Fibroblast of skin of left quadriceps (primary cell): ENCODE results near the gene ZBED3.
"Not testable (repeated sequence)": the region's sequence is repeated elsewhere in the genome, so short reads cannot be mapped to it uniquely, and the experiment has no call there.

Experiments
- DNase-seq, 2 experiments: peaks; one replicate each; pipeline ENCODE4 v3.0.0-alpha.2; 2013; ENCODE audit warnings: low read depth in 2 of 2

Gene ZBED3, protein sequence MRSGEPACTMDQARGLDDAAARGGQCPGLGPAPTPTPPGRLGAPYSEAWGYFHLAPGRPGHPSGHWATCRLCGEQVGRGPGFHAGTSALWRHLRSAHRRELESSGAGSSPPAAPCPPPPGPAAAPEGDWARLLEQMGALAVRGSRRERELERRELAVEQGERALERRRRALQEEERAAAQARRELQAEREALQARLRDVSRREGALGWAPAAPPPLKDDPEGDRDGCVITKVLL

DNA sequence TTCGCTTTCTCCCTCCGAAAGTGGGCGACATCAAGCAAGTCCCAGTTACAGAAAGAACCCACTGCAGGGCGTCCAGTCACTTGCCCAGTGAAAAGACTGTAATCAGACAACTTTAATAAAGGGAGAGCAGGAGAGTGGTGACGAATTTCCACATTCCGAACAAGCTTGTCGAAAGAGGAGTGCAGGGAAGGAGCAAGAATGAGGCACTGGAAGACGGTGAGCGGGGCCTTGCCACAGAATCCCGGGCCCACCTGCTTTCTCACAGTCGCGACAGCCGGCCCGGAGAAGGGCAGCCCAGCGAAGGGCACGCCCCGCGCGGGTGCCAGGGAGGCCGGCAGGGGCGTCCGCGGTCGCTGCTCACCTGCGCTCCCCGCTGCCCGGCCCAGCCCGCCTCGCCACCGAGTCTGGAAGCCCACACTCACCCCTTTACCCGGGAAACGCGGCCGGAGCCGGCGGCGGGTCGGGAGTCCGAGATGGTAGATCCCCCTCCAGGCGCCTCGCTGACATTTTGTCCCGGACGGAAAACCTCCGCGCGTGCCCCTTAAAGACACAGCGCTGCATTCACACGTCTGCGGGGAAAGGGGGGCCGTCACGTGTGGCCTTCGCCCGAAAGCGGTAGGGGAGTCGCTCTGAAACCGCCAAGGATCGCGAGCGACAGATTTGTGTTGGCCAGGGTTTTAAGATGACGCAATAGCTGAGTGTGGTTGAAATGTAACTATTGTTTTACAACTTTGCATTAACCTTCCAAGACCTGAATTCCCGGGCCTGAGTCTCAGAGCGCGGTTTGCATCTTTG, at the start of gene ZBED3:
ZBED3 (minus strand) TSS at position 597 of the 795 bp plus-strand sequence. CDS start 9,407 bp downstream, outside the sequence.
- DNase-seq = peak; percentile 63 to 66

DNA sequence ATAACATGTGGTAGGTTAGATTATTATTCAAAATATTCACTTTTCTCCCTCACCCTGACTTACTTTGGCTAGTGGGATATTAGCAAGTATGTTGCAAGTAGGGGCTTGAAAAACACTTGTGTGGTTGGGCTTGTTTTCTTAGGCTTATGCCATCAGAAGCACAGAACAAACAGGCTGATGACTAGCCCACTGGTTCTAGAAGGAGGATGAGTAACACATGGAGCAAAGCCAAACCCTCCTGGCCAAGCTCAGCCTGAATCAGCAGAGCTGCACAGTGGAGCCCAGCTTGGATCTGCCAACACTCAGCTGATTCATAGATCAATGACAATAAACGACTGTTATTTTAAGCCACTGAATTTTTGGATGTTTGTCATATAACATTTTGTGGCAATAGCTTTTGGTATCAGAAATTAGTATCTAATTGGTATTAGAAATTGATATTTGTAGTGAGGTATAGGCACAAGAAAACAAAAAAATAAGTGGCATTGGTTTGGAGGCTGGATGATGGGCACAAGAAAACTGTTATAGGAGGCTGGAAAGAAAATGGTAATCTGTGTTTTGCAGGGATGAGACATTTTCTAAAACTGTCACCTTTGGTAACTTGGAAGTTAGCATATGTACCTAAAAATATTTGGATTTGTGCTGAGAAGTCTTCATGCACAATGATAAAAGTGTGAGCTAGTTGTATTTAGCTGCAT, 46.1 kb upstream of the ZBED3 start:
- peak; percentile 88 to 89 for DNase-seq

DNA sequence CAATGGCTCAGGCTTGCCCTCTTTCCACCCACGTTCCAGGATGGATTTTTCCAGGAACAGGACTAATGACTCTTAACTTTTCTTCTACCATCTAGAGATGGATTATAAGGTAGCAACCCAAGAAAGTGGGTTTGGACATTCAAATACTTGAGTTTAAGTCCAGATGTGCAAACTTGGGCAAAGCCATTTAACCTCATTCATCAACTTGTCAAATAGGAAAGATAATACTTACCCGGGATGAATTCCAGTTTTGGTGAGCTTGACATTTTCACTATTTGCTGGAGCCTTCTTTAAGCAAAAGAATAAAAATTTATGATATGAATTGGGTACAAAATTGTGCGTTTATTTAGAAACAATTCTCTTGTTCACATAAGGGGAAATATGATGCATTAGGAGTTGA, 44.3 kb upstream of the ZBED3 start:
- DNase-seq = no peak

DNA sequence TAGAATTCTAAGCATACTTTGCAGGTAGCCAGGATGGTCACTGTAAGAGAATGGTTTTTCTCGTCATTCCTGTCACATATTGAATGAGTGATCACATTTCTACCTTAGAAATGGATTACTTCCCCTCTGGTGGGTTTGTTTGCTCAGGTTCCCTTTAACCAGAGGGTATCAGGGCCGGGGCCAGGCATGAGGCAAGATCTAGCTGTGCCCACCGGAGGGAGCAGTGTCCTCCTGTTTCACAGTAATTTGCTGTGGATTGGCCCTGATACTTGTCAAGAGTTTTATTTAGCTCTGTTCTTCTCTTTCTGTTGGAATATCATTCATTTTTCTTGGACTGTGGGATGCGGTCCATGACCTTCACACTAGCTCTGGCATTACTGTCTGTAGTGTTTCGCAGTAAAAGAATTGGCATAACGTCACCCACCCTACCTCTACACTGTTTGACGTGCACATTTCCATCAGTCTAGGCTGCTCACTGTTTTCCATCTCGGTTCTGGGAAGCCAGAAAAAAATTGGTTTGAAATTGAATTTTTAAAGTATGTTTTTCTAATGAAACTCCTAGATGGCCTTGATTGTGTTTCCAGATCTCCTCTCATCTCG, 42.4 kb upstream of the ZBED3 start:
- no peak for DNase-seq

DNA sequence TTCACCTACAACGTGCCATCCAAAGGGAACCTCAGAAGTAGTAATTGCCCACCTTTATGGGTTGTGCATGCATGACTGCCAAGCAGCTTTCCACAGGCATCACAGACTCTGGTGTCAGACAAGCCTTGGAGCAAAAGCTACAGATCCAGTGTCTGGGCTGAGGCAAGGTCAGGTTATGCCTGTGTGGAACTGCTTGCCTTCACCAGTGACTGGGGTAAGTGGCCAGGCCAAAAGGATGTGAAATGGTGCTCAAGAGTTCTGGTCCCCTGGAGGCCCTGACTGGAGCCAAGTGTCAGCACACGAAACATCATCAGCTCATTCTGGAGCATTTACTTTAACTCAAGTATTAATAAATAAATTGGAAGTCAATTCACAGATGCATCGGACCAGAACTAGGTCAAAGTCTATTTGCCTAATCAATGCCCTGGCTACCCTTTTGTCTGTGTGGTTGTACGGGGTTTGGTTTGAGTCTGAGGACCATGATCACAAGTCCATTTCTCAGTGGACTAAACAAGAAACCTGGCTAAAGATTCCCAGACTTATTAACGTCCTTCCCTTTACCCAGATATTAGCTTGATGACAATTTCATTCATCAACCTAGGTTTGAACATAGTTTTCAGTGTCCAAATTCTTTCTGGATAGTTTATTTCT, 41.5 kb upstream of the ZBED3 start:
- DNase-seq = no peak

DNA sequence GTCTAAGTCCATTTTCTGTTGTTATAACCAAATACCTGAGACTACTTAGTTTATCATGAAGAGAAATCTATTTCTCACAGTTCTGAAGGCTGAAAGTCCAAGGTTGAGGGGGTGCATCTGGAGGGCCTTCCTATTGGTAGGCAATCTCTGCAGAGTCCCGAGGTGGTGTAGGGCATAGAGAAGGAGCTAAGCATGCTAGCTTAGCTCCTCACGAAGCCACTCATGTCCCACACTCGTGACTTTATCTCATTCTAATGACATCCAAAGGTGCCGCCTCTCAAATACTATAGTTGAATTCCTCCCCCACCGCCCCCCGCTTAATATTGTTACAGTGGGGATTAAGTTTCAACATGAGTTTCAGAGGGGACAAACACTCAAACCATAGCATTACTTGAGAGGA, 36.0 kb upstream of the ZBED3 start:
- DNase-seq = no peak

DNA sequence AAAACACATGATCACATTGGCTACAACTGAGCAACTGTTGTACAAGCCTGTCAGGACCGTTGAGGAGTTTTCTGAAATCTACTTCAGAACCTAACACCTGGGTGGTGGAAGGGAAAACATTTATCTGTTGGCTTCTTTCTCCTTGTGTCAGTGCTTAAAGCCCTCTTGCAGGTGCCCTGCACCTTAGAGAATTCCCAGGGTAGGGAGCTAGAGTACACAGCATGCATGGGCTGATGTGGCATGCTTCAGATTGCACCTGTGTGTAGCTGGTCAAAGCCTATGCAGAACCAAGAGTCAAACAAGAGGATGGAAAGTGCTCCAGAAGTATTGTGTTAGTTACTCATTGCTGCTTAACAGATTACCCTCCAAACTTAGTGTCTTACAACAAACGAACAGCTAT, 33.6 kb upstream of the ZBED3 start:
- DNase-seq = no peak

DNA sequence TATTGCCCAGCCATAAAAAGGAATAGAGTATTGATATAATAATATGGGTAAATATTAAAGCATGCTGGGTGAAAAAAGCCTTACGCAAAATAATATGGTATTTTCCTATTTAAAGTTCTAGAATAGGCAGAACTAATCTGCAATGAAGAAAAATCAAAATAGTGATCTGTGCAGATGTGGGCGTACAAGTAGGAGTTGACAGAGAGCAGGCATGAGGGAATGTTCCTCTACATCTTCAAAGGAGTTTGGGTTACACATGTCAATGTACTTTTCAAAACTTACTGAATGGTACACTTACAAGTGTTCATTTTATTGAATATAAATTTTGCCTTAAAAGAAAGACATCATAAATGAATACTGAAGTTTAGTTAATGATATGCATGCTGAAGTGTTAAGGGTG, 33.0 kb upstream of the ZBED3 start:
- no peak for DNase-seq

DNA sequence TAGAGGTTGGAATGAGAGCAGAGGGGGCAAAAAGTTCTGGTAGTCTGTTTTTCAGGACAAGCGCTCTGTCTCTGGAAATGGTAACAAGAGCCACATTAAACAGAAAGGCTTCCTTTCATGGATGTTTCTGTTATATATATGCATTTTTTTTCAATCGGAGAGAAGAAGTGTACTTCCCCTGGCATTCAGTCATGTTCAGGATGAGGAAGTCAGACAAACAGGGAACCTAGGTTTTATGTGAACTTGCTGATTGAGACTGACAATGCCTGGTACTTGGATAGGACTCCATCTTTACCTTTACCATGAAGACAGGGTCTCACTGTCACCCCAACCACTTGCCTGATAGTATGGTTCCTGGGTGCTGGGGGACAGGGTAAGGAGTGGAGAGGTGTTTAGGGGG, 30.1 kb upstream of the ZBED3 start:
- DNase-seq = no peak

DNA sequence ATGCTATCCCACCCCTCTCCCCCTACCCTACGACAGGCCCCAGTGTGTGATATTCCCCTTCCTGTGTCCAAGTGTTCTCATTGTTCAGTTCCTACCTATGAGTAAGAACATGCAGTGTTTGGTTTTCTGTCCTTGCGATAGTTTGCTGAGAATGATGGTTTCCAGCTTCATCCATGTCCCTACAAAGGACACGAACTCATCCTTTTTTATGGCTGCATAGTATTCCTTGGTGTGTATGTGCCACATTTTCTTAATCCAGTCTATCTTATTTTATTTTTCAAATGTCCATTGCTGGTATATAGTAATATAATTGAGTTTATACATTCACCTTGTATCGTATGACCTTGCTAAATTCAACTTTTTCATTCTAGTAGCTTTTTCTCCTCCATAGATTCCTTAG, 19.9 kb upstream of the ZBED3 start:
- DNase-seq = not testable (repeated sequence)

DNA sequence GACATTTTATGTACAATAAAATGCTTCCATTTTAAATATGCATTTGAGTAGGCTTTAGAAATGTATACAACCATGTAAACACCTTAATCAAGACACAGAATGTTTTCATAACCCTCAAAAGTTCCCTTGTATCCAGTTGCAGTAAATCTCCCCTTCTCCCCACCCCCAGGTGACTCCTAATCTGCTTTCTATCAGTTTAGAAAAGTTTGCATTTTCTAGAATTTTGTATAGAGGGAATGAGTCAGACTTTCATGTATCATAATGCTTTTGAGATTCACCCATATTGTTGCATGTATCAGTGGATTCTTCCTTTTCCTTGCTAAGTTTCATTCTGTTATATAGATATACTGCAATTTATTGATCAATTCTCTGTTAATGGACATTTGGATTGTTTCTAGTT, 17.7 kb upstream of the ZBED3 start:
- no peak for DNase-seq

DNA sequence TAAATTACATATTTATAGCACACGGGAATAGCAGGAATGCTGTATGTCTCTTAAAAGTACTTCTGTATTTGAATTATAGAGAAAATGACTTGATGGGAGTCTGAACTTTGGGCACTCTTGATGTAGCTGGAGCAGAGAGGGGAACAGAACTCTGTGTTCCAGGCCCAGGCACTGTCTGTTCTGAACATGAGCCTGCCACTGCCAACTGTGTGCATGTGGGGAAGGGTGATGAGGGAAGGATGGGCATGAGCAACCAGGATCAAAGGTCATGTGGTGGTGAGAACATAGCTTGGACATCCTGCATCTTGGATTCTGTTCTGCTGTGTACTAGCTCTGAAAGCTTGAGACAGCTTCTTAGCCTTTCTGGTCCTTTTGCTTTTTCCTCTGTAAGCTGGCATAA, 16.4 kb upstream of the ZBED3 start:
- no peak for DNase-seq

DNA sequence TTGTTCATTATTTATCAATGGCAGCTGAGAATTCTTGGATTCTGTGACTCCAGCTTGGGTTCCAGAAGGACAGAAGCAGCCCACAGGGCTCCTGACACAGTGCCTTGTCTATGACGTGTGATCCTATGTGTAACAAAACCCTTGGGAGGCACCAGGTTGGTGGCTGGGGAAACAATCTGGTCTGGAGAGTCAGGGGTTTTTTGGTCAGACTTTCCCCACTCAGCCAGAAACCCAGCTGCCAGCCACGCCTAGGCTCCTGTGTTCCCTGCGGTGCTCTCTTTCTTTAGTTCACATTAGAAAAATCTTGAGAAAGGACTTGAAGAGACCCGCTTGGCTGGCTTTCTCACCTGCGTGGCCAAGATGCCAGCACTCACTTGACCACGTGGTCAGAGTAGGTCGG, 15.5 kb upstream of the ZBED3 start:
- DNase-seq = no peak

DNA sequence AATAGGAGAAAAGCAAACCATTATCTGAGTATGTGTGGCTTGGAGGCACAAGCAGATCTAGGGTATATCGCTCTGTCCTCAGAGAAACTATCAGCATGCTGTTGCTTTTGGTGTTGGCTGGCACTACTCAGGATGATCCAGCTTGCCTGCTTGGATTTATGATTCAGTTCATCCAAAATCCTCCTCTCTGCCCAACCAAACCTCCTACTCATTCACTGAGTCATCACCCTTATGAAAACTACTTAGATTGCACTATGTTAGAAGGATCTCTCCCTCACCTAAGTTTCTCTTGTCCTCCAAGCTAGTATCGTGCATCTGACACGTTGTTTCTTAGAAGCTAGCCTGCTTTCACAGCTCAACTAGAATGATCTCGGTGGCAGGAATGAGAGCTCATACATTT, 14.2 kb upstream of the ZBED3 start:
- DNase-seq = peak in 1 of 2 experiments; percentile 12

DNA sequence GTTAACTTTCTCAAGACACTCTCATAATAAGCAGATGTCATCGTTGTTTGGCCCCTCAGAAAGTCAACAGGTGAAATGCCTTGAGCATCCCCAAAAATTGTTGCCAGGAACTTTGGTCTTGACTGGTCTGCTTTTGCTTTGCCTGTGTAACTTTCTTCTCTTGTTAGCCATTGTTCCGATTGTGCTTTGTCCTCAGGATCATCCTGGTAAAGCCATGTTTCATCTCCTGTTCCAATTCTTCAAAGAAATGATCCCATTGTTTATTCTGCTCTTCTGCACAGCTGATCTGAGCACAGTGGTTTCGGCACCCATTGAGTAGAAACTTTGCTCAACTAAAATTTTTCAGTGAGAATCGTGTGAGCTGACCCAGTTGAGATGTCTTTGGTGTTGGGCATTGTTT, 8.1 kb upstream of the ZBED3 start:
- no peak for DNase-seq

DNA sequence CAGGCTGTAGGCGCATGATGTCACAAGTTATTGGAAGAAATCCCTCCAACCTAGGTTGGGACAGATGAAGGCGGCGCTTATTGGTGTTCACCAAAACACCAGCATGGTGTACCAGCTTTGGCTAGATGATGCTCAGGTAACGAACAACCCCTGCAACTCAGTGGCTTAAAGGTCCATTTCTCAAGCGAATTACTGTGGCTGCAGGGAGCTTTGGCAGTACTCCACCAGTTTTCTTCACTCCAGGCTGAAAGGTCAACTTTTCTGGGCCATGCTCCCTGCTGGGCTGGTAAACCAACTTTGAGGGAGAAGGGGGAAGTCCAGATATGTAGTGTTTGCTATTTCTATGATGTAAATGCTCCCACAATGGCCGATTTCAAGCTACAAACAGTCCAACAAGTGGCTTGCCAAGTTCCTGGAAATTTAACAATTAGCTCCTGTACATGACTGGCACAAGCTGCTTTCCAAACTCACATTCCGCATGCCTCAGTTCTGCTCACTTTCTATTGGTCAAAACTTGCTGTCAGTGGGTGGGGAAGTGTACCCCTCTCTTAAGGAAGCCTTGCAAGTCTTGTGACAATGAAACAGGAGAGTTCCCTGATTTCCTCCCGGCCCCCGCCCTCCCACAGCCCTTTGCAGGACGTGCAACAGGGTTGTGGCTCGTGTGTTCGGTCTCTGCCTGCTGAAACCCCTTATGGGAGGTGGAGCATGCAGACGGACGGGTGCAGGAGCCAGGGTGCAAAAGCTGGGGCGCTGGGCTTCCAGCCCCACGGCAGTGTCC, 588 bp upstream of the ZBED3 start:
- no peak for DNase-seq

DNA sequence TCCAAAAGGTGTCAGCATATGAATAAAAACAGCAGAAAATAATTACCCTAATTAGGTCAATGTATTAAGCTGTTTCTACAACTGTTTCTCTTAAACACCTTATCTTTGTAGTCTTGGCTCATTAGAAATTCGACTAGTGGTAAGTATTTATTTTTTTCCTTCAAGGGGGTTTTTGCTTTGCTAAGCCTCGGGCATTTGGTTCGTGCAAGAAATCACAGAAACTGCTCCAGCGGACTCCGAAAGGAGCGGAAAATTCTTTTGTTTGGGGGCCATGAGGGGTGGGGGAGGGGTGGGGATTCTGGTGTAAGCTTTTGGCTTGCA, 757 bp downstream of the ZBED3 start:
- DNase-seq = no peak

DNA sequence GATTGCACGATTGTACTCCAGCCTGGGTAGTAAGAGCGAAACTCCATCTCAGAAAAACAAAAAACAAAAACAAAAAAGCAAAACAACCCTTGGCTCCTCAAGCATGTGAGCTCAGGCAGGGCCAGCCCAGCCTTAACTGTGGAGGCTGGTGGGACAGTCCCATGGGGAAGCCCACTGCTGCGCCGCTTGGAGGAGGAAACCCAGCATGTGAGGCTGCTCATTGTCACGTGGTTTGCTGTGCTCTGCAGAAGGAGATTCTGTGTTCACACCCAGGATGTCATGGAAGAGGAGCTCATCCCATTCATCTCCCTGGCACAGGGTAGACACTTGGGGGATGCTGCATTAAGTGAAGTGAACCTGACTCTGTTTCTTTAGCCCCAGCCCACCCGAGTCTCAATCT, 4.0 kb downstream of the ZBED3 start:
- no peak for DNase-seq

DNA sequence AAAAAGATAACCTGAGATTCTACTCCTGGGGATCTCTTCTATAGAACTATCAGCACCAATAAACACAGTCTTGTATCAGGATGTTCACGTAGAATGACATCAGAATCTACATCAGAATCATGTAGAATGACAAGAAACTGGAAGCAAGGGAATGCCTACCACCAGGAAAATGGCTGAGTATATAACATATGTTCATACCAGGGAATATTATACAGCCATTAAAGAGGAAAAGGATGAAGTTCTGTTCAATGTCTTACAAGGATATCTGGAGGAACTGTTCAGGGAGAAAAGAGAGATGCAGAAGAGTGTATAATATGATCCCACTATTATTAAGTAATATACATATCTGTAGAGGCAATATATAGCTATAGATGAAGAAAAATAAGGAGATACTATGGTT, 4.8 kb downstream of the ZBED3 start:
- DNase-seq = no peak

DNA sequence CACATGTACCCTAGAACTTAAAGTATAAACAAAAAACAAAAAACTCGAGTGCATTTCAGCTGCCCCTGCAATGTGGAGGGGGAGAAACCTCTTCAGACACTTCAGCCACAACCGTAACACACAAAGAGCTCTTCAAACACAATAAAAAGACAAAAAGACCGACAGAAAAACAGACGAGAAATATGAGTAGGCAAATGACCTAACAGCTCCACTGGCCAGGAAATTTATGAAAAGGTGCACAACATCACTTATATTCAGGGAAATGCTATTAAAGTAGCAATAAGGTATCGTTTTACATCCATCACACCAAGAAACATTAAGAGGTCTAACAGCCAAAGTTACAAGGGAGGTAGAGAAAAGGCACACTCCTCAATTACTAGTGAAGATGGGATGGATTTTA, 6.2 kb downstream of the ZBED3 start:
- no peak for DNase-seq

DNA sequence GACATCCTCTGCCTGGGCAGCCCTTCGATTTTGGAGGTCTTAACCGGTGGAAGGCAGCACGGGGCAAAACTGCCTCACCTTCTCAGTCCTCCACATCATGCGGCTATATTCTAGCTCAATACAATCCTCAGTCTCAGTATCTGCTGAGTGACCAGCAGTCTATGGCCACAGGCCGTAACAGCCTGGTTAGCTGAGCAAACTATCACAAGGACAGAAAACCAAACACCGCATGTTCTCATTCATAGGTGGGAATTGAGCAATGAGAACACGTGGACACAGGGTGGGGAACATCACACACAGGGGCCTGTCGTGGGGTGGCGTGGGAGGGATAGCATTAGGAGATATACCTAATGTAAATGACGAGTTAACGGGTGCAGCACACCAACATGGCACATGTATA, 6.6 kb downstream of the ZBED3 start:
- not testable (repeated sequence) for DNase-seq

DNA sequence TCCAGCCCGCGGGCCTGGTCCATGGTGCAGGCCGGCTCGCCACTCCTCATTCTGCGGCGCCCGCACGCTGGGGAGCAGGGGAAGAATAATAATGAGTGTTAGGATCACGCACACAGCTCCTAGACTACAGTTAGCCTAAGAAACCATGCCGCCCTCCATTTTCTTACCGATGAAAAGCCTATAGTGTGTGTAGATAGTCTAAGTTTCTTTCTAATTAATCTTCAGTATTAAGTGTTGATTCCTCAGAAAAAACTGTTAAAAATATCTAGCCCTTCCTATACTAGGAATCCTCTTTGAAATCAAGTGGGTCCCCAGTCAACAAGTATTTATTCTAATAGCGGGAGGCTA, 9.3 kb downstream of the ZBED3 start:
- DNase-seq = no peak
